Ishikawa (cell line): Measurements from ENCODE around the gene DOCK1.

Experiments used
- CEBPB ChIP-seq: IDR thresholded peaks from 2 replicates; pipeline ENCODE4 v1.6.1; 2012
- CREB1 ChIP-seq: IDR thresholded peaks from 2 replicates; pipeline ENCODE4 v1.6.1; 2012; ENCODE audit warnings: low read depth
- EGR1 ChIP-seq: IDR thresholded peaks from 2 replicates; pipeline ENCODE4 v1.6.1; 2012
- EP300 ChIP-seq: IDR thresholded peaks from 2 replicates; pipeline ENCODE4 v1.6.1; 2012; ENCODE audit warnings: borderline replicate concordance
- FOXM1 ChIP-seq: IDR thresholded peaks from 2 replicates; pipeline ENCODE4 v1.6.1; 2012; ENCODE audit warnings: low read depth, borderline replicate concordance
- MAX ChIP-seq: IDR thresholded peaks from 2 replicates; pipeline ENCODE4 v1.6.1; 2012
- NFIC ChIP-seq: IDR thresholded peaks from 2 replicates; pipeline ENCODE4 v1.6.1; 2012
- RAD21 ChIP-seq: IDR thresholded peaks from 2 replicates; pipeline ENCODE4 v1.6.1; 2012; ENCODE audit warnings: low read depth
- REST ChIP-seq: IDR thresholded peaks from 2 replicates; pipeline ENCODE4 v1.6.1; 2012; ENCODE audit warnings: low read depth, mild to moderate bottlenecking
- TAF1 ChIP-seq: IDR thresholded peaks from 2 replicates; pipeline ENCODE4 v1.6.1; 2012; ENCODE audit warnings: low read depth, mild to moderate bottlenecking
- TCF12 ChIP-seq: IDR thresholded peaks from 2 replicates; pipeline ENCODE4 v1.6.1; 2012; ENCODE audit warnings: low read depth
- TEAD4 ChIP-seq: IDR thresholded peaks from 2 replicates; pipeline ENCODE4 v1.6.1; 2012
- USF1 ChIP-seq: IDR thresholded peaks from 2 replicates; pipeline ENCODE4 v1.6.1; 2012
- YY1 ChIP-seq: IDR thresholded peaks from 2 replicates; pipeline ENCODE4 v1.6.1; 2012; ENCODE audit warnings: low read depth
- ZBTB7A ChIP-seq: IDR thresholded peaks from 2 replicates; pipeline ENCODE4 v1.6.1; 2012; ENCODE audit warnings: low read depth

DOCK1 gene

GRCh38 chr10:127048630-127049029, 143.4 kb downstream of the DOCK1 start:
- no peak for TF ChIP-seq CREB1

- TF ChIP-seq FOXM1, result no peak
- no peak for TF ChIP-seq MAX
- TF ChIP-seq CREB1, result no peak
- no peak for TF ChIP-seq TAF1
- TF ChIP-seq YY1, result no peak
- no peak for TF ChIP-seq TCF12
- no peak for TF ChIP-seq NFIC
- no peak for TF ChIP-seq EP300
- TF ChIP-seq EGR1, result no peak
- no peak for TF ChIP-seq RAD21
- no peak for TF ChIP-seq ZBTB7A
These were observed 146.8 kb downstream of the DOCK1 start for GRCh38 chr10:127052001-127052400.

GRCh38 chr10:127055263-127055662, 150.0 kb downstream of the DOCK1 start:
- TF ChIP-seq EP300 (no peak), TAF1 (no peak), USF1 (peak; percentile 62; the same call in 1 of the 2 replicates), TCF12 (no peak), CREB1 (no peak), YY1 (no peak), FOXM1 (no peak), TEAD4 (no peak)

GRCh38 chr10:127059314-127059713, 154.1 kb downstream of the DOCK1 start:
- no peak for TF ChIP-seq MAX
- TF ChIP-seq REST, result no peak

GRCh38 chr10:127063762-127064161, 158.5 kb downstream of the DOCK1 start:
- no peak for TF ChIP-seq TCF12
- TF ChIP-seq FOXM1, result no peak
- TF ChIP-seq EP300, result no peak
- TF ChIP-seq EGR1, result no peak
- no peak for TF ChIP-seq NFIC
- no peak for TF ChIP-seq TAF1
- no peak for TF ChIP-seq MAX
- no peak for TF ChIP-seq RAD21
- no peak for TF ChIP-seq YY1
- TF ChIP-seq TEAD4, result no peak

- TF ChIP-seq MAX (no peak), FOXM1 (no peak), TCF12 (no peak), ZBTB7A (no peak), RAD21 (no peak), TEAD4 (no peak), EP300 (no peak), CREB1 (no peak), YY1 (no peak), TAF1 (no peak), CEBPB (no peak), NFIC (no peak), EGR1 (no peak), REST (no peak), USF1 (no peak)
These were observed 159.2 kb downstream of the DOCK1 start for GRCh38 chr10:127064474-127064873.
